Muscle of arm (tissue), 12 donors: Measurements from ENCODE around the gene NCF2. TPM values are rescaled to one million over a fixed set of nuclear protein-coding genes. Genes with fewer than 3 reads are reported as not detected.
A peak's percentile ranks its signal among the peaks of the same experiment; 100 is the strongest.

Source experiments
- DNase-seq: peaks from one replicate; pipeline ENCODE4 v3.0.0-alpha.2; 2013
- polyA plus RNA-seq, 12 donors: library from polyadenylated mRNA; unstranded; fragments of 120-200 nt; gene quantifications; one replicate each; pipeline ENCODE4 v1.2.1, GENCODE V29; 2013; ENCODE audit not compliant: insufficient read length in 12 of 12

NCF2 gene
- polyA plus RNA-seq, 12 donors = 3.6 to 18.3 (median 4.7) TPM; not detected in 1

DNA sequence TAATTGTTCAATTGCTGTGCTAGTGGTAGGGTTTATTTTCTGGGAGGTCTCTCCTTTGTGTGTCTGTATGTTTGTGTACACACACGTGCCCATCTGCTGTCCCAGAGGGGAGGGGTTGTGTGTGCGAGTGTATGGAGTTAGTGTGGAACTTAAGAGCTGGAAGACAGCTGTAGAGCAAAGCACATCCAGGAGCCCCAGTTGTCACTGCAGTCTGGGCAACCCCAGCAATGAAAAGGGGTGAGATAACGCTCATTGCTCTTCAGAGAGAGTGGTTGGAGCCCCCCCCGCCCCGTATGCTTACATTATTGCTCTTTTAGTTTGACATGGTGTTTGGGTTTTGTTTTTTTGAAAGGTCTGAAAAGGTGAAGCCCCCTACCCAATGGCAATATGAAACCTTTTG is 36.9 kb downstream of the NCF2 start:
- no peak for DNase-seq

GRCh38 chr1:183552891-183553290 is 37.4 kb downstream of the NCF2 start:
- DNase-seq = no peak

DNA sequence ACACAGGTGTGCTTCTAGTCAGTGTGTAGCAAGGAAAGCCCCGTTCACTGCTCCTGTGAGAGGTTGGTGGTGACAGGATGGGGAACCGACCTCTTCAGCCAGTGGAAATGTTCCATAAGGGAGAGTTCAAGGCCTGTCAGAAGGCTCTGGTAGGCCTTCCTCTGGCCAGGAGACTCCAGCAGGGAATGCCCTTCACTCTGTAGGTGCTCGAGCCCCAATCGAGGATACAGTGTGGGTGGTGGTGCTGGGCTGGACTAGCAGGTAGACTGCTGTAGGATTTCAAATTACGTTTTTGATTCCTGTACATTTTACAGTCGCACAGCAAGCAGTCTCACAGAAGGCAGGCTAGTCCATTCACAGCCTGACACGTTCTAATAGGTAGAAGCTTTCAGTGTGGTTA is 37.8 kb downstream of the NCF2 start:
- DNase-seq = no peak

DNA sequence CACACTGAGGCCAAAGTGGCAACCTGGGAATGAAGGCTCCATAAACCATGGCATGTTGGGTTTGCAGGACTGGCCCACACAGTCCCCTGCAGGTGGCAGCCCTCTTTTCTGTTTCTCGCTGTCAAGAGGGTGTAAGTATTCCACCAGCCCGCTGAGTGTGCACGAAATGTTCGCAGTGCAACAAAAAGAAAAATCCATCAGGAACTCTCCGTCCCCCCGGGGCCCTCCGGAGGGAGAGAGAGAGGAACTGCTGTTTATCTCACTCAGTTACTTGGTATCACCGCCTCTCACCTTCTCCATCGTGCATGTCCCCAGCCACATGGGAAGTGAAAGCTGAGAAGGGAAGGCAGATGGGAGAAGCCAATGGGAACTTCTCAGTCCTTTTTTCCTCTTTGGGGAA is 38.3 kb downstream of the NCF2 start:
- no peak for DNase-seq

- no peak for DNase-seq
Observed at GRCh38 chr1:183550915-183551314, 39.3 kb downstream of the NCF2 start.

GRCh38 chr1:183548116-183548515 is 42.1 kb downstream of the NCF2 start:
- DNase-seq = no peak

DNA sequence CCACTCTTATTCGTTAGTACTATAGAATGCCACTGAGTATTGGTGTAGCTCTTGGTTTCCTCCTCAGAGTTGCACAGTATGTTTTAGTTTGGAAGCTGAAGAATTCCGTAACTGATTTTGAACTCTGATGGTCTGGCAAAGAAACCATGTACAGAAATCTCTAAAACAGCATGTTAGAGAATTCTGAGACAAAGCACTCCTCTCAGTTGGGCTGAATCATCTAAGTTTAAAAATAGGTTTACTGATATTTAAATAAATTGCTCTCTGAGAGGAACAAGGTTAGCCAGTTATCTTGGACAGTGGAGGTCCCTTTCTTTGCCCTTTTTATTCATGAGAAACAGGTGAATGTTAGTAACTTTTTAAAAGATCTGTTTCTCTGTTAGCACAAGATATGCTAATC is 43.8 kb downstream of the NCF2 start:
- no peak for DNase-seq

DNA sequence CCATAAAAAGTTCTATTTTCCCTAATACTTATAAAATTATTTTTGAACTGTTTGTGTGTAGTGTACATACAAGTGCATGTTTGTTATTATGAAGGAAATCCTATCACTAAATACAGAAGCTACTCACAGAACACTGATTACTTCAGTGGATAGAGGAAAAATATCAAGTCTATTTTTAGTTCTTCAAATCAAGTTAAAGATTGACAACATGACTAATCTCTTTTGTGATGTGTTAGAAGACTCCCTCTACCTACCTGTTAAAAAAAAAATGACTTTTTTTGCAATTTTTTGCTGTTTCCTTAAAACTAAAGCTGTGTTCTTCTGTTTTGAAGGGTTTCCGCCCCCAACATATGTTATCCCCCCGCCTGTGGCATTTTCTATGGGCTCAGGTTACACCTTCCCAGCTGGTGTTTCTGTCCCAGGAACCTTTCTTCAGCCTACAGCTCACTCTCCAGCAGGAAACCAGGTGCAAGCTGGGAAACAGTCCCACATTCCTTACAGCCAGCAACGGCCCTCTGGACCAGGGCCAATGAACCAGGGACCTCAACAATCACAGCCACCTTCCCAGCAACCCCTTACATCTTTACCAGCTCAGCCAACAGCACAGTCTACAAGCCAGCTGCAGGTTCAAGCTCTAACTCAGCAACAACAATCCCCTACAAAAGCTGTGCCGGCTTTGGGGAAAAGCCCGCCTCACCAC is 45.5 kb downstream of the NCF2 start:
- DNase-seq = no peak

DNA sequence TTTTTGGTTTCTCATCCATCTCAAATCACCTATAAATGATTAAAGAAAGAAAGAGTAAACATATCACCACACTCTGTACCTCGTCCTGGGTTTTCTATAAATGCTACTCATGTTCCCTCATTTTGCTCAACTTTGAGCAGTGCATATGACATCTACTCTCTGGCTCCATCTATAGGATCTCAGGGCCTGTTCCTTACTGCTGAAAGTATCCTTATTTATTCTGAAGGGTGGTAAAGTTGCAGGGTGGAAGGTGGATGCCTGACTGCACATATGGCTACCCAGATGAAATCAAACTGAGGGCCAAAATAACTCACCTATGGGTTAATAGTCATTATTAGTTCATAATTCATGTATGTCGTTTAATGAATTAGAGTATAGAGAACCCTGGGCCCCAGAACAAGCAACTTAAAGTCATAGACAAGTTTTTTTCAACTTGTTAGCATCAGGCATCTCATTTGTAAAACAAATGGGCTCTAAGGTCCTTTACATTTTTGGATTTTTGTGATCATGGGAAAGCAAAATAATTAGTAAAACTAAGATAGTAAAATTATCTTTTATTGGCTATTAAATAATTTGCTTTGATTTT is 46.5 kb downstream of the NCF2 start:
- peak; percentile 56 for DNase-seq

GRCh38 chr1:183537405-183537804 is 52.9 kb downstream of the NCF2 start:
- no peak for DNase-seq

DNA sequence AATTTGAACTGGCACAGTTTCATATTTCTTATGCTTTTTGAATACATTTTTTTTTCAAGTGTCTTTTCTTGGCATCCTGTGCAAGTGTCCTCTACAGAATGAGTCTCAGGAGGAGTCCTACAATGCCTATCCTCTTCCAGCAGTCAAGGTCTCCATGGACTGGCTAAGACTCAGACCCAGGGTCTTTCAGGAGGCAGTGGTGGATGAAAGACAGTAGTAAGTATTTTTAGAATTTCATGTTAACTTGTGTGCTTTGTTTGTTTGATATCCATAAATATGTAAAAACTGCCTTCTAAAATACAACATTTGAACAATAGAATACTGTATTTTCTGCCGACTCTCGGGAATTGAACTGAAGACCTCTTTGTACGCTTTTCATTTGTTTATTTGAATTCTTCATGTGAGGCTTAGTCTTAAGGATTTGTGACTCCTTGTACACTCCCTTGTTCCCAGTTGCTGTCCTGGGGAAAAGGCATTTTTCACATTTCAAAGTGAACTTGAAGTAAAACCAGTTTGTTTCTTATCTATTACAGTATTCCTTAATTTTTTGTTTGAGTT is 56.6 kb downstream of the NCF2 start:
- DNase-seq = no peak

DNA sequence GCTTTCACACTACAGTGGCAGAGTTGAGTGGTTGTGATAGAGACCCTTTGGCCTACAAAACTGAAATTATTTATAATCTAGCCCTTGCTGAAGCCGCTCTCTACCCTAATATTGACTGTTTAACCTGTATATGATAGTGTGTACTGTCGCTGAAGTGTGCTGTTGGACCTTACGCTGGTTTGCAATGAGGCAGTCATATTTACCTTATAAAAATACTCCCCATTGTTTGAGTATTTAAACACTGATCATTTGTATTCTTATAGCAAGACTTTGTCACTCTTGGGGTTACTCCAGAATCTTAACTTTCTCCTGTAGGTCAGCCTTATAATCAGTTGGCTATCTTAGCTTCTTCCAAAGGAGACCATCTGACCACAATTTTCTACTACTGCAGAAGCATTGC is 61.7 kb downstream of the NCF2 start:
- no peak for DNase-seq

DNA sequence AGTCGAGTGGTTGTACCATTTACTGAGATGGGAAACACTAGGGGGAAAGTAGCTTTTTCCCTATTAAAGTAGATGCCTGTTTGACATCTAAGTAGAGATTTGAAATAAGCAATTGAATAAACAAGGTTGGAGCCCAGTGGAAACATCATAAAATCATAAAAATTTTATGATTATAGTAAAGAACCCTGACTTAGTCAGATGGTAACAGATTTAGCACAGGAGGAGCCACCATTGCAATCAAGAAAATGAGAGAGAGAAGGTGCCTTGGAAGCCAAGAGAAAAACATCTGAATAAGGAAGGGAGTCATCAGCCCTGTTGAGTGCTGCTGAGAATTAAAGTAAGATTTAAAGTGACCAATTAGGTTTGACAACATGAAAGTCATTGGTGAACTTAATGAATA is 68.2 kb downstream of the NCF2 start:
- DNase-seq = no peak

- no peak for DNase-seq
Observed at GRCh38 chr1:183520379-183520778, 69.9 kb downstream of the NCF2 start.

DNA sequence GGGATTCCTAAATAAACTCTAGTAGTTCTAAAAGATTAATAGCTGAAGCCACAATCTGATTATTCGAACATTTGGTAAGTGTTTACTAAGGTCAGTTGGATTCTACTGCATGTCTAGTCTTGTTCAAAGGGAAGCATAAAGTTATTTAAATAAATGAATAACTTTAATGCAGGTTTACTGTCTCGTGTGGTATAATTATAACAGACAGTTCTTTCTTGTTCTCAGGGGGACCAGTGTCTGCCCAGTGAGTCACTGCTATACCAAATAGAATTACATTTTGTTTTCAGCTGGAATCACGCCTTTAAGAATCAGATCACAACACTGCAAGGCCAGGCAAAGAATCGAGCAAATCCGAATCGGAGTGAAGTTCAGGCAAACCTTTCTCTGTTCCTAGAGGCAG is 72.9 kb downstream of the NCF2 start:
- DNase-seq = no peak

DNA sequence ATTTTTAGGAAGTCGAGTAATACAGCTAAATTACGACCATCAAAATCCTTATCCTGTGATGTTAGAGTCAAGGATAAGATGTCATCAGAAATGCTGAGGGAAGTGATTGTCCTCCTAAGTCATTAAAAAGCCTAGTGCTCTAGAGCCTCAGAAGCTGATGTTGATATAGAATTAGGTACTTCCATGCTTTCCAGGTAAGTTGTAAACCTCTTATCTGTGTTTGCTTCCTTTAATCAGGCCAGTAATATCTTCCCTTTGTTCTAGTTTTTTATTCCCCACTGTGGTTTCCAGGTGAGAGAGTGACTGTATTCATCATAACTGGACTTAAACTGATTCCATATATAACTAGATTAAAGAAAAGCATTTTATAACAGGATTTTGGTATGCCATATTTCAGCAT is 73.5 kb downstream of the NCF2 start:
- no peak for DNase-seq

- DNase-seq = no peak
Observed at GRCh38 chr1:183515002-183515689, 75.1 kb downstream of the NCF2 start.

GRCh38 chr1:183514235-183514634 is 76.0 kb downstream of the NCF2 start:
- DNase-seq = no peak

DNA sequence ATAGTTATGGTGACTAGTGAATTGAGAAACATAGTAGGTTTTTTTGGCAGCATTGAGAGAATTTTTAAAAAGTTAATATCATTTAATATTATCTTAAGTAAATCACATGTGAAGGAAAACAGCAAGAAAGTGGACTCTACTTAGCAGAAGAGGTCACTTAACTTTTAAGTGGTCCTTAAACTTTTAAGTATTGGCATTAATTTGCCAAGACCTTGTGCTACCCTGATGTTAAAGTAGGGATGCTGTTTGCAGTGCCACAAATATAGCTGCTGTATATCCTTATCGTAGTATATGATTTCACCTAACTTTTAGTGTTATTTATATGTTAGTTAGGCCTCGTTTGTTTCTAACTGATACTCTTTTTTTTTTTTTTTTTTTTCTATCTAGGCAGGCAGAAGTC is 77.8 kb downstream of the NCF2 start:
- DNase-seq = no peak

- no peak for DNase-seq
Observed at GRCh38 chr1:183508694-183509093, 81.6 kb downstream of the NCF2 start.

GRCh38 chr1:183506561-183506960 is 83.7 kb downstream of the NCF2 start:
- DNase-seq = no peak
